SH-SY5Y (cell line): ENCODE data around the gene KLC1.

ENCODE experiments used
- GATA2 ChIP-seq: IDR thresholded peaks from 2 replicates; pipeline ENCODE4 v1.6.1; 2011; ENCODE audit warnings: mild to moderate bottlenecking, low read depth, low read length
- GATA3 ChIP-seq: IDR thresholded peaks from 2 replicates; pipeline ENCODE4 v1.6.1; 2011; ENCODE audit warnings: low read depth, mild to moderate bottlenecking, low read length, moderate library complexity

DNA sequence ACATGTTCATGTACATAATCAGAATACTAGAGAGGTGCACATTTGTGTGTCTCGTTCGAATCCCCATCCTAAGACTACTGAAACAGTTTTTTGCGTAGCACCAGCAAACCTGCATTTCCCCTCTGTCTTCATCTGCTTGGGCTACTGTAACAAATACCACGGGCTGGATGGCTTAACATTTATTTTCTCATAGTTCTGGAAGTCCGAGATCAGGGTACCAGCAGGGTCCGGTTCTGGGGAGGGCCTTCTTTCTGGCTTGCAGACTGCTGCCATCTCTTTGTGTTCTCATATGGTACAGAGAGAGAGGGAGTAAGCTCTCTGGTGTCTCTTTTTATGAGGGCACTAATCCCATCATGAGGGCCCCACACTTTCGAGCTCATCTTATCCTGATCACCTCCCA lies 30.6 kb downstream of the KLC1 start:
- TF ChIP-seq GATA2 (no peak), GATA3 (no peak)
